T1000 (cell line): ENCODE measurements around the gene KRT82.
"Not testable (repeated sequence)": the region's sequence is repeated elsewhere in the genome, so short reads cannot be mapped to it uniquely, and the experiment has no call there.

Experiments
- DNase-seq: peaks from one replicate; lab custom pipeline; 2025; ENCODE audit warnings: mixed read lengths; lab: John Stamatoyannopoulos, UW

Gene KRT82

DNA sequence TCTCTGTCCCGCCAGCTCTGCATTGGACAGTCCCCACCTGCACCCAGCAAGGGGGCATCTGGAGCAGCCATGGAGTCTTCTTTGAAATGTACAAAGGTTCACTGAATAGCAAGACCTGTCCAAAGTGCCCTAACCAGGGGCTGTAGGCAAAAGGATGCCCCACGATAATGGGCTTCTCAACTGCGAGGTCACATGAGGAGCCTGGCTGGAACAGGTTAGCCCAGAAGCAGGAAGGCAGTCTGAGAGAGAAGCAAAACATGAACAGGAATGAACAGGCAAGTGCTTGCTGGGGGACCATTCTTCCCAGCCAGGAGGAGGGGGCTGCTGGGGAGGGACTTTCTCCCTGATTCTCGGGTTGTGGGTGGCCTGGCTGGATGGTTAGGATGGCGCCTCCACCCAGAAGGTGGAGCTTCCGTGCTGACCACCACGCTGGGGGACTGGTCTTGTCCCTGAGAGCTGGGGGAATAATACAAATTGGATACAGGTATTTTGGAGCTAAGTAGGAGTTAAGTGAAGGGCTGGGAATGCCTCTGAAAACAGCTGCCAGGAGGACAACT lies 46.0 kb downstream of the KRT82 start:
- DNase-seq, result no peak

DNA sequence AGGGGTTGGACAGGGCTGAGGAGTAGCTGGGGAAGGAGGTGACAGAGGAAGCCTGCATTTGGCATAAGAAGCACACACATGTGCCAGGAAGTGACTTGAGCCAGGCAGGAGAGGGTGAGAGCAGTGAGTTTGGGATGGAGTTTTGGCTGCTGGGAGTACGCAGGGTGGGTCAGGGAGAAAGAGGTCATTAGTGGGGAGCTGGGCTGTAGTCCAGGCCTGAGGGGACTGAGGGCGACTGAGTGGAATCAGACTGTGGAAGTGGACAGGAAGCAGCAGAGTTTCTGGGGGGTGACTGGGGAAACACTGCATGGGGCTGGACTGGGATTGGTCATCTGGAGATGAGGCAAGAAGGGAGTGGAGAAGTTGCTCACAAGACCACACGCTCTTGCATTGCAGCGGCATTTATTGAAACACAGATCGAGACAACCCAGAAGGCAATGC lies 46.5 kb downstream of the KRT82 start:
- DNase-seq, result no peak

DNA sequence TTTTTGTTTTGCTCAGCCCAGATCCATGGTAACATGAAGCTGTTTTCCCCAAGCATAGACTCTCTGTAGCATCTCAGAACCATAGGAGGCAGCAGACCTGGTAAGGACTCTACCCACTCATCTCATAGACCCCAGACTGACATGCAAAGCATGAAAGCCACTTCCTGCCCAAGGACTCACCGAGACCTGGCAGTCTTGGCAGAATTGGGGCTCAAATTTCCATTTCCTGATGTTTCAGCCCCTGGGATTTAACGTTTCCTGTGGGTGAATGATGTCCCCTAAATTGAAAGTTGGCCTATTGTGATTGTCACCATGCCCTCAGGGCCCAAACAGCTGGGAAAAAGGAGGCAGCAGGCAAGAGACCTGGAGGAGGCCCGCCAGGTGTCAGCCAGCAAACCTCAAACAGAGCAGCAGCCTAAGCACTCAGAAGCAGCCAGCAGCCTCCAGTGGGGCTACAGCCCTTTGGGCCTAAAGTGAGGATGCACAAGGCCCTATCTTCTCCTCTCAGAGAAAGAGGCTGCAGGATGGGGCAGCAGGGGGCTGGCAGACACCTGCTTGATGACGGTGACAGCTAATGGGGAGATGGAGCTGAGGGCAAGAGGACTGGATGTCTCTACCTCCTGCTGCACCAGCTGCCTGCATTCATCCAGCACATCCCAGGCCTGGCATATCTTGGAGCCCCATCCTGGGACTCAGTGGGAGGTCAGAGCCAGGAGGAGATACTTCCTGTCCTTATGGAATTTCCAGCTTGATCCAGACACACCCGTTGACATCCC lies 47.4 kb downstream of the KRT82 start:
- no peak for DNase-seq

DNA sequence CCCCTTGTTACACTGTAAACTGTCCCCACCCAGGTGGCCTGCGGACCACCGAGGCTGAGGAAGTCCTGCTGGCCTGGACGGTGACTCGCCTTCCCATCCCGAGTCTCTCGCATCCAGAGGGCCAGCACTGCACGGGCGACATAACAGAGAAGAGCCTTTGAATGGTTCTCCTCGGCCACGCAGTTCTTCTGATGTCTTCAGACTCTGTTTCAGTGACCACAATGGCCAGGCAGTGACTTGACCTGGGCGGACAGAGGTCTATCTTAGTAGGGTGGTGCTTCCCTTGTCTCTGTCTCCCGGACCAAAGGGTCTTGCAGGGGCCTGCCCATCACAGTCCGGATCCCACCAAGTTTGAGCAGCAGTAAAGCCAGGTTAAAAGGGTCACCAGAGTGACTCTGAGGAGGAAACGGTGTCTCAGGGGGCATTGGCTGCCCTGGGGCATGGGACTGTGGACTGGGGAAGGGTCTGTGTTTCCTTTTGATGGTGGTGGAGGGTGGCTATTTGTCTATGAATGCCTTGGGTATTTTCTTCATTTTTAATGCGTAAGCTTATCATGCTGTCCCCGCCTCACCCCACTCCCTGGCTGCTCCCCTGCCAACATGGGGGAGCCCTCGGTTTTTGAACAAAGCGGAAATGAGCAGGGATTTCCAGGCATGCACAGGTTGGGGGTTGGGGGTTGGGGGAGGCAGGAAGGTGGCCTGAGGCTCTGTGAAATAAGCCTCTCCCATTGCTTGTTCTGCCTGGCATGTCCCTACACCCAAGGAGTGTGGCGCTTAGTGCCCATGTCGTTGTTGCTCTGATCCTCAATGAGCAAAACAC lies 49.2 kb downstream of the KRT82 start:
- no peak for DNase-seq

- DNase-seq, result no peak
These were observed 49.9 kb downstream of the KRT82 start for GRCh38 chr12:52356031-52356761.

- no peak for DNase-seq
These were observed 51.0 kb downstream of the KRT82 start for GRCh38 chr12:52355176-52355575.

DNA sequence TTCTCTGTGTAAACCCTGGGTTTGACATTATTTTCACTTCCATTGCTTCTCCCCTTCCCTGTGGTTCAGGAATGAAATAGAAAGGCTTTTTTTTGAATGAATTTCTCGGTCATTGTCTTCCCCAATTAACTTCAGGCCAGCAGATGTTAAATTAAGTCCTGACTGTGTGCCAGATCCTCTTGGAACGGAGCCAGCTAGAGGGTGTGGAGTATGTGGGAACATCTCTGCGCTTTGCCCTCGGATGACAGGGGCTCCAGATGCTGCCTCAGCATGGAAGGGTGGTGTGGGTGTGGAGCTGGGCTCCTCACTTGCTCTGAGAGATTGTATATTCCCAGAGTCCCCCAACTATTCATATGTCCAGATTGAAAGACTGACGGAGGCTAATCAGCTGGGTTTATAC lies 51.9 kb downstream of the KRT82 start:
- DNase-seq, result no peak

- DNase-seq, result no peak
These were observed 52.4 kb downstream of the KRT82 start for GRCh38 chr12:52353766-52354165.

- DNase-seq, result no peak
These were observed 53.2 kb downstream of the KRT82 start for GRCh38 chr12:52352951-52353350.

GRCh38 chr12:52351196-52352059 lies 54.7 kb downstream of the KRT82 start:
- DNase-seq, result no peak

- no peak for DNase-seq
These were observed 55.3 kb downstream of the KRT82 start for GRCh38 chr12:52350786-52351185.

DNA sequence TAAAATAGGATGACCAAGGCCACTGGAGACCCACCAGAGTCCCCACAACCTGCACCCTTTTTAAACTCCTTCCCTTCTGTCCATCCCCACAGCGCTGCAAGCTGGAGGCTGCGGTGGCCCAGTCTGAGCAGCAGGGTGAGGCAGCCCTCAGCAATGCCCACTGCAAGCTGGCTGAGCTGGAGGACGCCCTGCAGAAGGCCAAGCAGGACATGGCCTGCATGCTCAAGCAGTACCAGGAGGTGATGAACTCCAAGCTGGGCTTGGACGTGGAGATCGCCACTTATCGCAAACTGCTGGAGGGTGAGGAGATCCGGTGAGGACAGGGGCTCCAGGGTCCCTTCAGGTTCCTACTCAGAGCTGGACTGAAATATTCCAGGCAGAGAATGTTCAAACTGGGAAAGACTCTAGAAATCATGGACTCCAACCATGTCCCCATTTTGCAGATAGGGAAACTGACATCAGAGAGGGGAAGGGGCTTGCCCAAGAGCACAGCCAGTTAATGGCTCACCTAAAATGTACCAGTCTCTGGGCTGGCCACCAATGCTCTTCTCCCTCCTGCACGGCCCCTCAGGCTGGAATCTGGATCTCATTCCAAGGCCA lies 56.0 kb downstream of the KRT82 start:
- no peak for DNase-seq

DNA sequence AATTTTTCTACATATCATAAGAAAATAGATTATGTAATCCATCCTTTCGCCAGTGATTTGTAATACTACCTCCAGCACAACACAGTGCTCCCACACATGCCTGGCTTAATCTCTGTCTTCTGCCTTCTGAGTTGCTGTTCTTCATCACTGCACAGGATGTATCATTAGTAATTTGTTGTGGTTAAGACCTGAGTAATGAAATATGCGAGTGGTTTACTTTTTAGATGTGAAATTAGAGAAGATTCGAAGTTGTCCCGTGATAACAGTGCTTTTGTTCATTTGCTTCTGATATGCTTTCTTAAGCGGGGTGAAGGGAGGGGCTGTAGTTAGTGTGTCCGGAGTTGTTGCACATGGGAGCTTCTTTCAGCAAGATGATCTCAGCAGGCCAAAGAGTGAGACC lies 56.9 kb downstream of the KRT82 start:
- no peak for DNase-seq

DNA sequence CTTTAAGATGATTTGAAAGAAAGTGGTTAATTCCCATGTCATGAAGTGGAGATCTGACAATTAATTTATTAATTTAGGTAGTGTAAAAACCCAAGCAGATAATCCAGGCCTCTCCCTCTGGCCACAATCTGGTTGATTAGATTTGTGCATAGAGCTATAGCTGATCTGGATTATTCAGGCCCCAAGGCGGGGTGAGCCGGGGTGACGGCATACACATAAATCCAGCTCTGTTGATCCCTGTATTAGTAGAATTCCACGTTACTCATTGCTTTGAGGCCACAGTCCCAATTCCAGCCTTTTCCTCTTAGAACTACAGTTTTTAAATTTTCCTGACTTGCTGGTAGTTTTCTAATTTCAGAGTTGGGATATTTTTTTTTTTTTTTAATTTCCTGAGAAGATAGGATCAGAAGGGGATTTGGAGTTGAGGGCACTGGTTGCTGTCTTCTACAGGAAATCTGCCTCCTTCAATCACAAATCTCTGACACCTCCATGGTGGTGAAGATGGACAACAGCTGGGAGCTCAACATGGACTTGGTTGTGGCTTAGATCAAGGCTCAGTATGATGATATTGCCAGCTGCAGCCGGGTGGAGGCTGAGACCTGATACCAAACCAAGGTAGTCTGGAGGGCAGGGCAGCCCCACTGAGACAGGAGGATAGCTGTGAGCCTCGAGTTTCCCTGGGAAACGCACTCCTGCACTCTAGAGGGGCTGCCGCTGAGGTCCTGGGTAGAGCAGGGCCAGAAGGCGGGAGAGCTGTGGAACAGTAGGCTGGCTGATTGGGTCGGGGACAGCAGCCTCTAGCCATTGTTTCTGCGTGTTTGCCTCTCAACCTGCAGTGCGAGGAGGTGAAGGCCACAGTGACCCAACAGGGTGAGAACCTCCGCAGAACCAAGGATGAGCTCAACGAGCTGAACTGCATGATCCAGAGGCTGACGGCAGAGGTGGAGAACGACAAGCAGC lies 58.3 kb downstream of the KRT82 start:
- DNase-seq, result no peak

DNA sequence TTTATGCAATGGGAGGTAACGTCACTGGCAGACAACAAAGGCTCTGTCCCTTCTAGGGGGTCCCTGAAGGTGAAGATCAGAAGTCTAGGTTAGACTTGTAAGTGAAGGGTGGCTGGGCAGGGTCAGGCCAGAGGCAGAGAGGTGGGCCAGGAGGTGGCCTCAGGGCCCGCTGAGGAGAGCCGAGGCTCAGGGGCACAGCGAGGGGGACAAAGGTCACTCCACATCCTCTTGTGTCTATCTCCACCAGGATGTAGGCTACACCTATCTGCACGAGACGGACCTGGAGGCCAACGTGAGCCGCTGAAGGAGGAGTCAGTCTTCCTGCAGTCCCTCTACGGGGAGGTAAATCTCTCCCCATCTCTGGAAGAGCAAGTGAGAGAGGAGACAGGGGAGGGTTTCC lies 59.1 kb downstream of the KRT82 start:
- no peak for DNase-seq

DNA sequence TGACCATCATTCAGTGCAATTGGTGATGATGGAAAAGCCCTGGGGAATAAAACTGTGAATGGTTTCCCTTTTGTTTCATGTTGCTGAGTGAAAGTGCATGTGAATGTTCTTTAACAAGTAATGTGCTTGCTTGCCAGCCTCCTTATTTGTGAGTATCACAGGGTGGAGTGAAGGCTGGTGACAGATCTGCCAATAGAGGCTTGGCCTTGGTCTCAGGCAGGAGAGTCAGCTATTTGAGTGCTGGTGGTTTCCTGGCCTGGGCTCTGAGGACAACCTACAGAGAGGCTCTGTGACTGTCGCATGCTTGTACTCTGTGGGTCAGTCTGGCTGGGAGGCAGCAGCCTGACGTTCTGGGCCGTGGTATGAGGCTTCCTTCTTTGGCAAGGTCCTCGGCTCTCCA lies 59.5 kb downstream of the KRT82 start:
- no peak for DNase-seq

DNA sequence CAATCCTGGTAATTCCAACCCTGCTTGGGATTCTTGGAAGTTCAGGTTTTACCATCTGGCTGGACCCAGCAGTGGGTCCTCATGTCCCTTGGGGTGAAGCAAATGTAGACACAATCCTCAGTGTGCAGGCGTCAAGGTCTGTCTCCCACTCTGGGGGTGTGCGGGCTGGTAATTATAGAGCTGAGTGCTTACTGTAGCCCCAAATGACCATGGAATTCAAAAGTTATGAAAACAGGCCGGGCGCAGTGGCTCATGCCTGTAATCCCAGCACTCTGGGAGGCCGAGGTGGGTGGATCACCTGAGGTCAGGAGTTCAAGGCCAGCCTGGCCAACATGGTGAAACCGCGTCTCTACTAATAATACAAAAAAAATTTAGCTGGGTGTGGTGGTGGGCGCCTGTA lies 61.1 kb downstream of the KRT82 start:
- DNase-seq, result not testable (repeated sequence)

DNA sequence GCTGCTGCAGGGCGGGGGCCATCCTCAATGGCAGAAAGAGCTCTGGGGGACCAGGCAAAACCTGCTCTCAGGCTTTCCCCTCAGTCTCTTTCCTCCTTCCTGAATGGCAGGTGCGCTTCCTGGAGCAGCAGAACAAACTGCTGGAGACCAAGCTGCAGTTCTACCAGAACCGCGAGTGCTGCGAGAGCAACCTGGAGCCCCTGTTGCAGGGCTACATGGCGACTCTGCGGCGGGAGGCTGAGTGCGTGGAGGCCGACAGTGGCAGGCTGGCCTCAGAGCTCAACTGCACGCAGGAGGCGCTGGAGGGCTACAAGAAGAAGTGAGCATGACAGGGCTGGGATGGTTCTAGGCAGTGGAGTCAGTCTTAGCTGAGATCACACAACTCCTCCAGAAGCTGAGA lies 62.0 kb downstream of the KRT82 start:
- DNase-seq, result no peak
